Measurements from ENCODE around the gene KCNA2.

Gene KCNA2

DNA sequence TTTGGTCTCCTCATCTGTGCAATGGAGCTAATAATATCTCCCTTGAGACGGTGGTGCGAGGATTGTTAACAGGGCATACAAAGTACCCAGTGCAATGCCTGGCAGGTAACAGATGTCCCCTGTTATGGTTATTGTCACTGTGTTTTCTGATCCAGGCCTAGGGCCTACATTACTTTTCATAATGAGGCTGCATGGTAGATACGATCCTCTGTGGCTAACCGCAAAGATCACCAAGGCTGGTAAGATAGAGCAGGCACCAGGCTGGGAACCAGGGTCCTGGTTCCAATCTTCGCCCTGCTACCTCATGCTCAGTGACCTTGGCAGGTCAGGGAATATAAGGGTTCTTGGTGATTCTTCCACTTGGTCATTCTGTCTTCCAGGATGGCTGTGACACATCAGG lies 22.7 kb downstream of the KCNA2 start:
- TF ChIP-seq CTCF (IDR thresholded peaks at IDR 0.05; ENCODE audit: control extremely low read depth, extremely low read depth, low read depth, missing control alignments): no peak
- ChIA-PET CTCF (interaction anchor here (0.8 to 2.0 kb wide), 4 partner anchors 9 to 200 kb away, joined by 3 to 6 read pairs (median 4); no protein-coding TSS in a partner anchor), POLR2A (no interaction called here)
- no peak for DNase-seq (ENCODE audit: extremely low spot score)

DNA sequence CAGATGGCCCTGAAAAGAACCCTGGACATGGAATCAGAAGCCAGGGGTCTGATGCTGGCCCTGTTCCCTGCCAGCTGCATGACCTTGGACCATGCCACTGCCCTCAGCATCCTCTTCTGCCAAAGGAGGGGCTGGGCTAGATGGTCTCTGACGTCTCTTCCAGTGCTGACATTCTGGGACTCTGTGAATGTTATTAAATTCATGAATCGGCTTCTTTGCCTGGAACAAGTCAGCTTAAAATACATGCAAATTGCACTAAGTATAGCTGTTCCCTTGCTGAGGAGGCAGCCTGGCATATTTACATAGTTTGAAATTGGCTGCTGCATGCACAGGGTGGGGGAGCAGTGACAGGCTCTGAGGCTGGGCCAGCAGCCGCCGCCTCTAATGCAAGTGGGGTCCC lies 23.8 kb downstream of the KCNA2 start:
- DNase-seq (ENCODE audit: extremely low spot score): no peak
- POLR2A ChIA-PET: no interaction called here
- CTCF ChIA-PET: interaction anchor here (1.7 kb wide), 1 partner anchor 12 kb away, joined by 4 read pairs; no protein-coding TSS in a partner anchor
- TF ChIP-seq CTCF (IDR thresholded peaks at IDR 0.05; ENCODE audit: control extremely low read depth, extremely low read depth, low read depth, missing control alignments): no peak

GRCh38 chr1:110581682-110582145 lies 24.4 kb downstream of the KCNA2 start:
- POLR2A ChIA-PET: no interaction called here
- CTCF ChIA-PET: interaction anchor here (0.9 to 1.7 kb wide), 4 partner anchors 12 to 200 kb away, joined by 3 to 4 read pairs (median 4); no protein-coding TSS in a partner anchor
- no peak for DNase-seq (ENCODE audit: extremely low spot score)
- TF ChIP-seq CTCF (IDR thresholded peaks at IDR 0.05; ENCODE audit: control extremely low read depth, extremely low read depth, low read depth, missing control alignments): no peak

DNA sequence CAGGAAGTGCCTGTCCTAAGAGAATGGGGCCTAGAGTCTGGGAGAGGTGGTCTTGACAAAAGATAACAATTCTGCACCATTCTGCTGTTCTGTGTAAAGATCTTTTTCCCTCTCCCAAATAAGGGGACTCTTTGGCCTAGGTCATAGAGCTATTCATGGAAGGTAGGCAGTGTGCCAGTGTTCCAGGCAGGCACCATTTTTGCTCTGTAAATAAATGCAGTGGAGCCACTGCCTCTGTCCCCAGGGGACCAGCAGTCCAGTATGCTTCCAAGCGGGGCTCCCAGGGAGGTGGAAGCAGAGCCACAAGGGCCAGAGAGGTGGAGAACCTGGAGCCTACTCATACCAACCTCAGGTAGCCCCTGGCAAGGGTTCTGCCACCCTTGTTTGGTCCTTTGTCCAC lies 25.9 kb downstream of the KCNA2 start:
- TF ChIP-seq CTCF (IDR thresholded peaks at IDR 0.05; ENCODE audit: control extremely low read depth, extremely low read depth, low read depth, missing control alignments): no peak
- POLR2A ChIA-PET: no interaction called here
- DNase-seq (ENCODE audit: extremely low spot score): no peak
- CTCF ChIA-PET: interaction anchor here (1.5 kb wide), 1 partner anchor 25 kb away, joined by 3 read pairs; no protein-coding TSS in a partner anchor

- no peak for TF ChIP-seq CTCF (IDR thresholded peaks at IDR 0.05; ENCODE audit: control extremely low read depth, extremely low read depth, low read depth, missing control alignments)
- CTCF ChIA-PET: no interaction called here
Measured at GRCh38 chr1:110579460-110579859, 26.7 kb downstream of the KCNA2 start.

GRCh38 chr1:110576441-110576840 lies 29.7 kb downstream of the KCNA2 start:
- TF ChIP-seq CTCF (IDR thresholded peaks at IDR 0.05; ENCODE audit: control extremely low read depth, extremely low read depth, low read depth, missing control alignments): no peak
- CTCF ChIA-PET: interaction anchor here (3.0 kb wide), 1 partner anchor 80 kb away, joined by 11 read pairs; no protein-coding TSS in a partner anchor
- POLR2A ChIA-PET: no interaction called here

More at GRCh38 chr1:110579460-110579859, 26.7 kb downstream of the KCNA2 start:
- DNase-seq (ENCODE audit: extremely low spot score): no peak
- POLR2A ChIA-PET: no interaction called here

More at GRCh38 chr1:110576441-110576840, 29.7 kb downstream of the KCNA2 start:
- no peak for DNase-seq (ENCODE audit: extremely low spot score)

Data from GM10248 (cell line).